Liver (tissue), 9 donors: ENCODE measurements around the gene ATP10B. TPM values are rescaled to one million over a fixed set of nuclear protein-coding genes. Genes with fewer than 3 reads are reported as not detected.
"Not testable (repeated sequence)": the region's sequence is repeated elsewhere in the genome, so short reads cannot be mapped to it uniquely, and the experiment has no call there.

Experiments used
- DNase-seq: peaks from one replicate; pipeline ENCODE4 v3.0.0-alpha.2; 2017; ENCODE audit warnings: low spot score
- H3K27ac ChIP-seq, 2 donors: one replicate each; pipeline ENCODE4 v1.7.0; 2013; ENCODE audit warnings: inconsistent platforms in 2 of 2, low read length in 2 of 2, control low read depth in 1 of 2, low read depth in 1 of 2, mild to moderate bottlenecking in 1 of 2
- H3K27me3 ChIP-seq, 4 donors: one replicate each; pipeline versions ENCODE4 v1.6.1 to v1.7.0; 2013; ENCODE audit warnings: low read length in 3 of 4, inconsistent platforms in 1 of 4, mild to moderate bottlenecking in 1 of 4, moderate library complexity in 1 of 4; ENCODE audit not compliant: control insufficient read depth in 4 of 4, insufficient read depth in 4 of 4
- H3K36me3 ChIP-seq, 4 donors: one replicate each; pipeline versions ENCODE4 v1.6.1 to v1.7.0; 2013; ENCODE audit warnings: low read length in 3 of 4, mild to moderate bottlenecking in 3 of 4, low read depth in 1 of 4, moderate library complexity in 1 of 4; ENCODE audit not compliant: control insufficient read depth in 4 of 4, insufficient read depth in 3 of 4
- H3K4me1 ChIP-seq, 4 donors: one replicate each; pipeline versions ENCODE4 v1.6.1 to v1.7.0; 2013; ENCODE audit warnings: low read length in 3 of 4, mild to moderate bottlenecking in 3 of 4, moderate library complexity in 1 of 4; ENCODE audit not compliant: control insufficient read depth in 4 of 4, insufficient read depth in 4 of 4
- H3K4me3 ChIP-seq, 3 donors: one replicate each; pipeline versions ENCODE4 v1.6.1 to v1.7.0; 2013; ENCODE audit warnings: low read length in 3 of 3, control low read depth in 1 of 3, low read depth in 1 of 3, mild to moderate bottlenecking in 1 of 3
- H3K9ac ChIP-seq, 2 donors: one replicate each; pipeline ENCODE4 v1.7.0; 2013; ENCODE audit warnings: low read length in 2 of 2, mild to moderate bottlenecking in 2 of 2, moderate library complexity in 2 of 2, control low read depth in 1 of 2, low read depth in 1 of 2
- H3K9me3 ChIP-seq, 4 donors: one replicate each; pipeline versions ENCODE4 v1.6.1 to v1.7.0; 2013; ENCODE audit warnings: low read length in 3 of 4; ENCODE audit not compliant: control insufficient read depth in 4 of 4
- EGR1 ChIP-seq, 2 donors: IDR thresholded peaks; 2 replicates each; pipeline ENCODE4 v1.6.1; 2016 to 2018; ENCODE audit warnings: antibody characterized with exemption in 2 of 2, low read depth in 2 of 2
- FOXA1 ChIP-seq: IDR thresholded peaks from 2 replicates; pipeline ENCODE4 v1.6.1; 2016; ENCODE audit warnings: antibody characterized with exemption
- FOXA2 ChIP-seq: IDR thresholded peaks from 2 replicates; pipeline ENCODE4 v1.6.1; 2016; ENCODE audit warnings: antibody characterized with exemption
- GABPA ChIP-seq, 2 donors: IDR thresholded peaks in 1 of 2; conservative IDR thresholded peaks in 1 of 2; 2 replicates each; pipeline ENCODE4 v1.6.1; 2016; ENCODE audit warnings: antibody characterized with exemption in 2 of 2, mild to moderate bottlenecking in 1 of 2, moderate library complexity in 1 of 2
- HNF4A ChIP-seq, 2 donors: conservative IDR thresholded peaks; 2 replicates each; pipeline ENCODE4 v1.6.1; 2016; ENCODE audit warnings: antibody characterized with exemption in 2 of 2, mild to moderate bottlenecking in 2 of 2
- HNF4G ChIP-seq: IDR thresholded peaks from 2 replicates; pipeline ENCODE4 v1.6.1; 2016; ENCODE audit warnings: antibody characterized with exemption
- JUND ChIP-seq, 2 donors: IDR thresholded peaks; 2 replicates each; pipeline ENCODE4 v1.6.1; 2016; ENCODE audit warnings: antibody characterized with exemption in 2 of 2
- MAX ChIP-seq: IDR thresholded peaks from 2 replicates; pipeline ENCODE4 v1.6.1; 2016; ENCODE audit warnings: antibody characterized with exemption
- NR2F2 ChIP-seq: IDR thresholded peaks from 2 replicates; pipeline ENCODE4 v1.6.1; 2016; ENCODE audit warnings: antibody characterized with exemption
- RAD21 ChIP-seq, 2 donors: IDR thresholded peaks; 2 replicates each; pipeline ENCODE4 v1.6.1; 2016; ENCODE audit warnings: antibody characterized with exemption in 2 of 2, mild to moderate bottlenecking in 2 of 2
- RXRA ChIP-seq, 2 donors: IDR thresholded peaks; 2 replicates each; pipeline ENCODE4 v1.6.1; 2017 to 2018; ENCODE audit warnings: antibody characterized with exemption in 2 of 2, mild to moderate bottlenecking in 1 of 2
- TAF1 ChIP-seq: conservative IDR thresholded peaks from 2 replicates; pipeline ENCODE4 v1.6.1; 2016; ENCODE audit warnings: antibody characterized with exemption, mild to moderate bottlenecking
- YY1 ChIP-seq: IDR thresholded peaks from 2 replicates; pipeline ENCODE4 v1.6.1; 2016; ENCODE audit warnings: antibody characterized with exemption, mild to moderate bottlenecking
- WGBS: extraction: QIAGEN DNeasy Blood & Tissue Kit; methylation state at CpG from one replicate; pipeline ENCODE4 v1.1.7; 2013; 5-methylcytosine and 5-hydroxymethylcytosine counted together
- polyA plus RNA-seq, 2 donors: library from polyadenylated mRNA; stranded (reverse) in 1 of 2; unstranded in 1 of 2; fragments of 200-250 nt in 1 of 2; fragments of >200 nt in 1 of 2; fragmentation: Nextera tagmentation in 1 of 2; extraction: Ambion mirVana in 1 of 2; gene quantifications; one replicate each; pipeline versions ENCODE4 v1.2.1 to v1.2.3, GENCODE V29; 2013 to 2015
- total RNA-seq, 2 donors: library from RNA; depleted of rRNA; stranded (reverse); fragments of >200 nt; gene quantifications; one replicate each; pipeline ENCODE4 v1.2.3, GENCODE V29; 2014
- TF ChIP-seq, protein P1 (sequence below): IDR thresholded peaks from 2 replicates; pipeline ENCODE4 v1.6.1; 2016; ENCODE audit warnings: antibody characterized with exemption
- TF ChIP-seq, protein P2 (sequence below): IDR thresholded peaks from 2 replicates; pipeline ENCODE4 v1.6.1; 2016; ENCODE audit warnings: antibody characterized with exemption
- TF ChIP-seq, protein P3 (sequence below): IDR thresholded peaks from 2 replicates; pipeline ENCODE4 v1.6.1; 2016; ENCODE audit warnings: antibody characterized with exemption, mild to moderate bottlenecking
- donor health status: healthy.
- donor health status: healthy.
- donor health status: healthy.
- donor health status: healthy.
- donor health status: healthy.

The ATP10B gene
- total and polyA plus RNA-seq, 4 donors, result 0.05 to 0.67 (median 0.05) TPM; not detected in 1

DNA sequence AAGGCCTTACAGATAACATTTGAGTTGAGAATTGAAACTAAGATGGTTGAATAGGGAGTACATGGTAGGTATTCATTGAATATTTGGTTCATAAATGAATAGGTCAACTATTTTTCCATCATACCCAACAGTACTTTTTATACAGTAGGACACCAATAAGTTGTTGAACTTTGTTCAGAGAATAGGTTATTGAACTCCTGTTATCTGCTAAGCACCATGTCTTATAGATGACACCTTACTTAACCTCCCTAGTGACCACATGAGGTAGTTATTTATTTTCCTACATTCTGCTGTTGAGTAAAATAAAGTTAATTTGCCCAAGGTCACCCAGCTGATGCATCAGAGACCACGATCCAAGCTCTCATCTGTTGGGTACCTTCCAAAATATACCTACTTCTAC, 49.6 kb upstream of the ATP10B start:
- Histone ChIP-seq H3K36me3 (no peaks in the 10 kb centered on the region), H3K9me3 (no peaks in the 10 kb centered on the region), H3K27ac (no peak overlapping the region), H3K4me1 (no peaks in the 10 kb centered on the region), H3K27me3 (peaks cover 0 to 10% (median 2%) of the 10 kb centered on the region in 4 donors), H3K4me3 (no peak overlapping the region), H3K9ac (no peak overlapping the region)
- DNase-seq, result no peak
- 67% methylated on average over 1 of the region's 1 CpG for WGBS
- TF ChIP-seq, protein P1, sequence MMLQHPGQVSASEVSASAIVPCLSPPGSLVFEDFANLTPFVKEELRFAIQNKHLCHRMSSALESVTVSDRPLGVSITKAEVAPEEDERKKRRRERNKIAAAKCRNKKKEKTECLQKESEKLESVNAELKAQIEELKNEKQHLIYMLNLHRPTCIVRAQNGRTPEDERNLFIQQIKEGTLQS, result no peak
- no peak for TF ChIP-seq MAX
- TF ChIP-seq FOXA2, result no peak
- TF ChIP-seq, protein P2, sequence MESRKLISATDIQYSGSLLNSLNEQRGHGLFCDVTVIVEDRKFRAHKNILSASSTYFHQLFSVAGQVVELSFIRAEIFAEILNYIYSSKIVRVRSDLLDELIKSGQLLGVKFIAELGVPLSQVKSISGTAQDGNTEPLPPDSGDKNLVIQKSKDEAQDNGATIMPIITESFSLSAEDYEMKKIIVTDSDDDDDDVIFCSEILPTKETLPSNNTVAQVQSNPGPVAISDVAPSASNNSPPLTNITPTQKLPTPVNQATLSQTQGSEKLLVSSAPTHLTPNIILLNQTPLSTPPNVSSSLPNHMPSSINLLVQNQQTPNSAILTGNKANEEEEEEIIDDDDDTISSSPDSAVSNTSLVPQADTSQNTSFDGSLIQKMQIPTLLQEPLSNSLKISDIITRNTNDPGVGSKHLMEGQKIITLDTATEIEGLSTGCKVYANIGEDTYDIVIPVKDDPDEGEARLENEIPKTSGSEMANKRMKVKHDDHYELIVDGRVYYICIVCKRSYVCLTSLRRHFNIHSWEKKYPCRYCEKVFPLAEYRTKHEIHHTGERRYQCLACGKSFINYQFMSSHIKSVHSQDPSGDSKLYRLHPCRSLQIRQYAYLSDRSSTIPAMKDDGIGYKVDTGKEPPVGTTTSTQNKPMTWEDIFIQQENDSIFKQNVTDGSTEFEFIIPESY, result no peak
- no peak for TF ChIP-seq EGR1 (IDR thresholded peaks at IDR 0.05; ENCODE audit: low read depth in 2 of 2)
- TF ChIP-seq NR2F2, result no peak
- TF ChIP-seq, protein P3, sequence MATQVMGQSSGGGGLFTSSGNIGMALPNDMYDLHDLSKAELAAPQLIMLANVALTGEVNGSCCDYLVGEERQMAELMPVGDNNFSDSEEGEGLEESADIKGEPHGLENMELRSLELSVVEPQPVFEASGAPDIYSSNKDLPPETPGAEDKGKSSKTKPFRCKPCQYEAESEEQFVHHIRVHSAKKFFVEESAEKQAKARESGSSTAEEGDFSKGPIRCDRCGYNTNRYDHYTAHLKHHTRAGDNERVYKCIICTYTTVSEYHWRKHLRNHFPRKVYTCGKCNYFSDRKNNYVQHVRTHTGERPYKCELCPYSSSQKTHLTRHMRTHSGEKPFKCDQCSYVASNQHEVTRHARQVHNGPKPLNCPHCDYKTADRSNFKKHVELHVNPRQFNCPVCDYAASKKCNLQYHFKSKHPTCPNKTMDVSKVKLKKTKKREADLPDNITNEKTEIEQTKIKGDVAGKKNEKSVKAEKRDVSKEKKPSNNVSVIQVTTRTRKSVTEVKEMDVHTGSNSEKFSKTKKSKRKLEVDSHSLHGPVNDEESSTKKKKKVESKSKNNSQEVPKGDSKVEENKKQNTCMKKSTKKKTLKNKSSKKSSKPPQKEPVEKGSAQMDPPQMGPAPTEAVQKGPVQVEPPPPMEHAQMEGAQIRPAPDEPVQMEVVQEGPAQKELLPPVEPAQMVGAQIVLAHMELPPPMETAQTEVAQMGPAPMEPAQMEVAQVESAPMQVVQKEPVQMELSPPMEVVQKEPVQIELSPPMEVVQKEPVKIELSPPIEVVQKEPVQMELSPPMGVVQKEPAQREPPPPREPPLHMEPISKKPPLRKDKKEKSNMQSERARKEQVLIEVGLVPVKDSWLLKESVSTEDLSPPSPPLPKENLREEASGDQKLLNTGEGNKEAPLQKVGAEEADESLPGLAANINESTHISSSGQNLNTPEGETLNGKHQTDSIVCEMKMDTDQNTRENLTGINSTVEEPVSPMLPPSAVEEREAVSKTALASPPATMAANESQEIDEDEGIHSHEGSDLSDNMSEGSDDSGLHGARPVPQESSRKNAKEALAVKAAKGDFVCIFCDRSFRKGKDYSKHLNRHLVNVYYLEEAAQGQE, result no peak
- no peak for TF ChIP-seq RXRA (IDR thresholded peaks at IDR 0.05)
- TF ChIP-seq FOXA1, result no peak
- no peak for TF ChIP-seq JUND (IDR thresholded peaks at IDR 0.05)
- TF ChIP-seq HNF4G, result no peak
- no peak for TF ChIP-seq HNF4A (conservative IDR thresholded peaks at IDR 0.05)
- TF ChIP-seq TAF1, result no peak
- TF ChIP-seq YY1, result no peak
- TF ChIP-seq RAD21 (IDR thresholded peaks at IDR 0.05), result no peak
- no peak for TF ChIP-seq GABPA (IDR thresholded peaks at IDR 0.05 in 1 of 2, conservative IDR thresholded peaks at IDR 0.05 in 1 of 2)

DNA sequence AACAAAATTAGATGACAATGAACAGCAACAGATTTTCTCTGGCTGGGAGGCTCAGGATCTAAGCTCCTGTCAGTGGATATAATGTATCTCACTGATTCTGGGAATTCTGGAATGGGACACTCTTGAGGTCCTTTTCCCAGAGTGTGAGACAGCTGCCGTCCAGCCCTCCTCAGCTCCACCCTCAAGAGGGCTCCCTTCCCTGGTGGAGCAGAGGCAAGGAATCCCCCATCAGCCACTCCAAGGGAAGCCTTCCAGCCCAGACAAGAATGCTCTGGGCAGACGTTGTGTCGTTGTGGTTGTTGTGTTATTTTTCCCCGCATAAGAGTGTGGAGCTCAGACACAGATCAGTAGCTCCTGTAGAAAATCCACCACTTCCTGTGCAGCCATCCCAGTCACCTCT, 47.7 kb upstream of the ATP10B start:
- Histone ChIP-seq H3K36me3 (no peaks in the 10 kb centered on the region), H3K9me3 (no peaks in the 10 kb centered on the region), H3K4me3 (no peak overlapping the region), H3K27me3 (peaks cover 0 to 10% (median 2%) of the 10 kb centered on the region in 4 donors), H3K27ac (no peak overlapping the region), H3K9ac (no peak overlapping the region), H3K4me1 (no peaks in the 10 kb centered on the region)
- DNase-seq, result no peak
- WGBS, result 62% methylated on average over 4 of the region's 4 CpGs
- TF ChIP-seq HNF4A (conservative IDR thresholded peaks at IDR 0.05) (no peak), FOXA1 (no peak)

DNA sequence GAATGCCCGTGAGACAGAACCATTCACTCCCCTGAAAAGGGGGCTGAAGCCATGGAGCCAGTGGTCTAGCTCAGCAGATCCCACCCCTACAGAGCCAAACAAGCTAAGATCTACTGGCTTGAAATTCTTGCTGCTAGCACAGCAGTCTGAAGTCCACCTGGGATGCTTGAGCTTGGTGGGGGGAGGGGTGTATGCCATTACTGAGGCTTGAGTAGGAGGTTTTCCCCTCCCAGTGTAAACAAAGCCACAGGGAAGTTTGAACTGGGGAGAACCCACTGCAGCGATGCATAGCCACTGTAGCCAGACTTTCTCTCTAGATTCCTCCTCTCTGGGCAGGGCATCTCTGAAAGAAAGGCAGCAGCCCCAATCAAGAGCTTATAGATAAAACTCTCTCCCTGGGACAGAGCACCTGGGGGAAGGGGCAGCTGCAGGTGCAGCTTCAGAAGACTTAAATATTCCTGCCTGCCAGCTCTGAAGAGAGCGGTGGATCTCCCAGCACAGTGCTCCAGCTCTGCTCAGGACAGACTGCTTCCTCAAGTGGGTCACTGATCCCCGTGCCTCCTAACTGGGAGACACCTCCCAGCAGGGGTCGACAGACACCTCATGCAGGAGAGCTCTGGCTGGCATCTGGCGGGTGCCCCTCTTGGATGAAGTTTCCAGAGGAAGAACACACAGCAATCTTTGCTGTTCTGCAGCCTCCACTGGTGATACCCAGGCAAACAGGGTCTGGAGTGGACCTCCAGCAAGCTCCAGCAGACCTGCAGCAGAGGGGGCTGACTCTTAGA, 41.4 kb upstream of the ATP10B start:
- not testable (repeated sequence) for H3K9me3 ChIP-seq, H3K4me1 ChIP-seq, H3K36me3 ChIP-seq, H3K4me3 ChIP-seq, DNase-seq, H3K27me3 ChIP-seq, H3K27ac ChIP-seq, H3K9ac ChIP-seq
- WGBS, result 80% methylated on average over 6 of the region's 6 CpGs
